ENCODE results near the gene MCF2L. TPM values are rescaled to one million over a fixed set of nuclear protein-coding genes. Genes with fewer than 3 reads are reported as not detected.

MCF2L gene
- total RNA-seq, 1 experiment from 2014 or later = not detected

DNA sequence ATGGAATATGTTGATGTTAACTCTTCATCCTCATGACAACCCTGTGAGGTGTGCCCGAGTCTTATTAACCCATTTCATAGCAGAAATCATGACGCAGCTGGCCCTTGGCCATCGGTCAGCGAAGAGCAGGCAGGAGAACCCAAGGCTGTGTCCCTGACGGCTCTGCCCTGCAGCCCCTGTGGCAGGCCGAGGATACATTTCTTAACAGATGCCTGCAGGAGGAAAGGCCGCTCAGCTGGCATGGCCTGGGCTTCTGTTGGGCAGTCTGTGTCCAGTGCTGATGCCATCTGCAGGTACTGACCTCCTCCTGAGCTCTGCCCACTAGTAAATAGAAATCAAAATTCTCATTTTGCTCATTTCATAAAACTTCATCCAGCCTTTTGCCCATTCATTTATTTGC lies 35.4 kb upstream of the MCF2L start:
- ChIA-PET CTCF (interaction anchor here (1.2 kb wide), 1 partner anchor 9 kb away, joined by 4 read pairs; no protein-coding TSS in a partner anchor), POLR2A (no interaction called here)
- H3K27me3 Mint-ChIP-seq (ENCODE audit: insufficient read depth, unreplicated experiment) = peaks cover 12% of the 10 kb centered on the region
- H3K27ac Mint-ChIP-seq (ENCODE audit: low read depth, unreplicated experiment) = no peak overlapping the region
- no peak for DNase-seq (ENCODE audit: unreplicated experiment)
- no peaks in the 10 kb centered on the region for H3K9me3 Mint-ChIP-seq (ENCODE audit: unreplicated experiment)
- peaks cover 5% of the 10 kb centered on the region for H3K4me1 Mint-ChIP-seq (ENCODE audit: insufficient read depth, unreplicated experiment)
- no peak for TF ChIP-seq CTCF (IDR thresholded peaks at IDR 0.05; ENCODE audit: unreplicated experiment)
- no peaks in the 10 kb centered on the region for H3K36me3 Mint-ChIP-seq (ENCODE audit: insufficient read depth, unreplicated experiment)
- H3K4me3 Mint-ChIP-seq (ENCODE audit: unreplicated experiment) = no peak overlapping the region
- BruUV-seq (replicated peaks) = no TSS peak
- intact Hi-C loops (cut with micrococcal nuclease) = no loop called here

- Mint-ChIP-seq H3K4me3 (ENCODE audit: unreplicated experiment) (no peak overlapping the region), H3K36me3 (ENCODE audit: insufficient read depth, unreplicated experiment) (no peaks in the 10 kb centered on the region), H3K9me3 (ENCODE audit: unreplicated experiment) (no peaks in the 10 kb centered on the region), H3K27ac (ENCODE audit: low read depth, unreplicated experiment) (no peak overlapping the region), H3K4me1 (ENCODE audit: insufficient read depth, unreplicated experiment) (peaks cover 3% of the 10 kb centered on the region), H3K27me3 (ENCODE audit: insufficient read depth, unreplicated experiment) (peaks cover 12% of the 10 kb centered on the region)
- intact Hi-C loops (cut with micrococcal nuclease) = no loop called here
- ChIA-PET CTCF (interaction anchor here (1.2 kb wide), 1 partner anchor 9 kb away, joined by 4 read pairs; no protein-coding TSS in a partner anchor), POLR2A (no interaction called here)
- BruUV-seq (replicated peaks) = no TSS peak
- no peak for TF ChIP-seq CTCF (IDR thresholded peaks at IDR 0.05; ENCODE audit: unreplicated experiment)
- no peak for DNase-seq (ENCODE audit: unreplicated experiment)
Measured at GRCh38 chr13:112934078-112934477, 34.9 kb upstream of the MCF2L start.

DNA sequence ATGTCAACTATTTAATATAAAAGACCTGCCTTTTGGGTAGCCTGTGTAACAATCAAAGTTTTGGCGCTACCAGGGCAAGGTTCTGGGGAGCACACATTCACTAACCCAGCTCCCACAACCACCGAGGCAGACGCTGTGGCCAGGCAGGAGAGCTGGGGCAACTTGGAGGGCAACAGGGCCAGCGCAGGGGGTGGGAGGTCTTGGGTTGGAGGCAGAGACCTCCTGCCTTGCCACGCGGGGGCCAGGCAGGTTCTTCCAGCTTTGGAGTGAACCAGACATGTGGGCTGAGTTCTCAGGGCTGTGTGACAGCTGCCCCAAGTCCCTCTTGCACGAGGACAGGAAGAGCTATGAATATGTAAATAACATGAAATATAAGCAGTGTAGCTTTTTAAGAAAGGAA lies 30.3 kb upstream of the MCF2L start:
- H3K4me3 Mint-ChIP-seq (ENCODE audit: unreplicated experiment) = no peak overlapping the region
- intact Hi-C loops (cut with micrococcal nuclease) = no loop called here
- POLR2A ChIA-PET = interaction anchor here (0.7 kb wide), 1 partner anchor 39 kb away, joined by 3 read pairs; no protein-coding TSS in a partner anchor
- no peak for DNase-seq (ENCODE audit: unreplicated experiment)
- CTCF ChIA-PET = interaction anchor here (0.5 to 0.9 kb wide), 2 partner anchors 18 to 91 kb away, joined by 3 read pairs; no protein-coding TSS in a partner anchor
- H3K36me3 Mint-ChIP-seq (ENCODE audit: insufficient read depth, unreplicated experiment) = no peaks in the 10 kb centered on the region
- TF ChIP-seq CTCF (IDR thresholded peaks at IDR 0.05; ENCODE audit: unreplicated experiment) = no peak
- BruUV-seq (replicated peaks) = no TSS peak
- H3K27me3 Mint-ChIP-seq (ENCODE audit: insufficient read depth, unreplicated experiment) = peaks cover 23% of the 10 kb centered on the region
- no peaks in the 10 kb centered on the region for H3K9me3 Mint-ChIP-seq (ENCODE audit: unreplicated experiment)
- no peak overlapping the region for H3K27ac Mint-ChIP-seq (ENCODE audit: low read depth, unreplicated experiment)
- H3K4me1 Mint-ChIP-seq (ENCODE audit: insufficient read depth, unreplicated experiment) = peaks cover 6% of the 10 kb centered on the region

- H3K27me3 Mint-ChIP-seq (ENCODE audit: insufficient read depth, unreplicated experiment) = peaks cover 26% of the 10 kb centered on the region
- H3K4me1 Mint-ChIP-seq (ENCODE audit: insufficient read depth, unreplicated experiment) = peaks cover 6% of the 10 kb centered on the region
- no peaks in the 10 kb centered on the region for H3K9me3 Mint-ChIP-seq (ENCODE audit: unreplicated experiment)
- no peak overlapping the region for H3K27ac Mint-ChIP-seq (ENCODE audit: low read depth, unreplicated experiment)
- ChIA-PET POLR2A (no interaction called here), CTCF (interaction anchor here (0.6 to 0.8 kb wide), 2 partner anchors 9 to 35 kb away, joined by 3 to 4 read pairs; no protein-coding TSS in a partner anchor)
- intact Hi-C loops (cut with micrococcal nuclease) = no loop called here
- no peak for DNase-seq (ENCODE audit: unreplicated experiment)
- no peak overlapping the region for H3K4me3 Mint-ChIP-seq (ENCODE audit: unreplicated experiment)
- no peaks in the 10 kb centered on the region for H3K36me3 Mint-ChIP-seq (ENCODE audit: insufficient read depth, unreplicated experiment)
- no TSS peak for BruUV-seq (replicated peaks)
- TF ChIP-seq CTCF (IDR thresholded peaks at IDR 0.05; ENCODE audit: unreplicated experiment) = no peak
Measured at GRCh38 chr13:112940236-112940635, 28.8 kb upstream of the MCF2L start.
